Activated naive CD4-positive, alpha-beta T cell treated with anti-CD3 and anti-CD28 coated beads, Interleukin-2, amount 50 U/mL, for 24 hours (primary cell): ENCODE measurements around the gene EDRF1.

Experiments
- H3K27ac Mint-ChIP-seq: one replicate; pipeline ENCODE4 v1.8.0; 2021; ENCODE audit warnings: mild to moderate bottlenecking, mixed read lengths
- H3K27me3 Mint-ChIP-seq: one replicate; pipeline ENCODE4 v1.8.0; 2021; ENCODE audit warnings: mixed read lengths
- H3K36me3 Mint-ChIP-seq: one replicate; pipeline ENCODE4 v1.8.0; 2021; ENCODE audit warnings: mixed read lengths
- H3K4me1 Mint-ChIP-seq: one replicate; pipeline ENCODE4 v1.8.0; 2021; ENCODE audit warnings: mixed read lengths
- H3K4me3 Mint-ChIP-seq: one replicate; pipeline ENCODE4 v1.8.0; 2021; ENCODE audit warnings: mild to moderate bottlenecking, mixed read lengths
- H3K9me3 Mint-ChIP-seq: one replicate; pipeline ENCODE4 v1.8.0; 2021; ENCODE audit warnings: mixed read lengths

EDRF1 gene

DNA sequence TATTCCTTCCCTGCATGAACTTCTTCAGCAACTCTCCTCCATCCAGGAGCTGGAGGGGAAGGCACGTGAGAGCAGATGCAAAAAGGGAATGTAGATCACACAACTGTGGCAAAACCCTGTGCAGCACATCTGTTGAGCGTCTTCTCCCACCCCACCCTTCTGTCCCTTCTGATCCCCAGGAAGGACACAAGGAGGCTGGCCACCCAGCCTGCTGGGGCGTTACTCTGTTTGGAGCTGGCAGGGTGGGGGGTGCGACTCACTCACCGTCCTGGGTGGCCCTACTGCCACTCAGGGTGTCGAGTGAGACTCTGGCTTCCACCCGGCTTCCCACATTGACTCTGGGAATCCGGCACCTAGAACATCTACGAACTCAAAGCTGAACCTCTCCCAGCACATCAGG is 66.3 kb downstream of the EDRF1 start:
- Mint-ChIP-seq H3K4me1 (peaks cover 12% of the 10 kb centered on the region), H3K27ac (no peak overlapping the region), H3K4me3 (no peak overlapping the region), H3K9me3 (no peaks in the 10 kb centered on the region), H3K27me3 (no peaks in the 10 kb centered on the region), H3K36me3 (peaks cover 6% of the 10 kb centered on the region)

DNA sequence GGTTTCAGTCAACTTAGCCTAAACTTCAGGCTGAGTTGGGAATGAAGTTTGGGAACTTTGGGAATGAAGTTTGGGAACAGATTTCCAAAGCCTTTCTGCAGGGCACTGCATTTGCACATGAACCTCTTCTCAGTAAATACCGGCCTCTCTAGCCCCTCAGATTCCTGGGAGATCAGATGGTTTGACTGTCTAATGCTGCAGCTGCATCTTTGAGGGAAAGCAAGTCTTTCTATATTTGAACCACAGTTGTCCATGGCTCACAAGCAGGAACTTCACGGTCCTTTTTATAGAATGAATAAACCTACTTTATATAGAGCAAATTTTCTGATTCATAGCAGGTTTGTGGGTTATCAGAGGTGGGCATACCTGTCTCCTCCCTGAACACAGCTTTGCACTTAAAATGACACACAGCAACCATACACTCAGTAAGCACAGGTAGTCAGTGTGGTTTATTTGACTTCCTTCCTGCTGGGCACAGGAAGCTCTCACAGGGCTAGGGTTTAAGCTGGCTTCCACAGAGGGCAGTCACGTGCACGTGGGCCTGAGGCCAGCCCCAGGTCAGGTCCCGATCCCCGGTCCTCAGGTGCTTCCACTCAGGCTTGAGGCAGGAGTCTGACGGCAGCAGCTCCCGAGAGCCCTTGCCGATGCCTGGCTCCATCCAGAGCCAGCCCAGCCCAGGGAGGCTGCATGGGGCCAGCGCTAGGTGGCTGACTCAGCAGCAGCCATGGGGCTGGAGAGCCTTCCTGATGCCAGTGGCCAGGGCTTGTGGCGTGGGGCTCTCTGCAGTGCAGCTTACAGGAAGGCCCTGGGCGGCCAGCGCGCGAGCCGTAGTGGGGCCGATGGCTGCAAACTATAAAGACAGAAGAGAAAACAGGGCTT is 68.9 kb downstream of the EDRF1 start:
- Mint-ChIP-seq H3K4me1 (peaks cover 12% of the 10 kb centered on the region), H3K27me3 (no peaks in the 10 kb centered on the region), H3K27ac (no peak overlapping the region), H3K9me3 (no peaks in the 10 kb centered on the region), H3K4me3 (no peak overlapping the region), H3K36me3 (peaks cover 6% of the 10 kb centered on the region)

GRCh38 chr10:125792342-125793300 is 73.1 kb downstream of the EDRF1 start:
- Mint-ChIP-seq H3K4me1 (peaks cover 11% of the 10 kb centered on the region), H3K36me3 (no peaks in the 10 kb centered on the region)

DNA sequence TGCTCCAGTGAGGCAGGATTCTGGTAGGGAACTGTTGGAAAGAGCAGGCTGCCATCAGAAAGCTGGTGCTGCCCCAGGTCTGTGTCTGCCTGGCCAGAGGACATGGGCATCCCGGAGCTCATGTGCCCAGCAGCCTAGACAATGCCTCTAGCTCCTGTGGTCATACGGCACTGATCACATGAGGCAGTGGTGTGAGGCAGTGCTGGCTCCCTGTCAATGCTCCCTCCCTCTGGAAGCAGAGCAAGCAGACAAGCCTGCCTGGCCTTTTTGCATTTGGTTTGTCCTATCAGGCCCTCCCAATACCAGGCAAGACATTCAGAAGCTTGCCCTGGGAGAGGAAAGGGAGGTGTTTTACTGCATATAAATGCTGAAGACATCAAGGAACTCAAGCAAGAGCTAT is 75.6 kb downstream of the EDRF1 start:
- no peaks in the 10 kb centered on the region for H3K27me3 Mint-ChIP-seq
- no peaks in the 10 kb centered on the region for H3K4me1 Mint-ChIP-seq
- H3K9me3 Mint-ChIP-seq, result no peaks in the 10 kb centered on the region
- H3K27ac Mint-ChIP-seq, result no peak overlapping the region
- no peak overlapping the region for H3K4me3 Mint-ChIP-seq
- H3K36me3 Mint-ChIP-seq, result peaks cover 1% of the 10 kb centered on the region

More at GRCh38 chr10:125792342-125793300, 73.1 kb downstream of the EDRF1 start:
- no peak overlapping the region for H3K27ac Mint-ChIP-seq
- H3K4me3 Mint-ChIP-seq, result no peak overlapping the region
- no peaks in the 10 kb centered on the region for H3K9me3 Mint-ChIP-seq
- H3K27me3 Mint-ChIP-seq, result no peaks in the 10 kb centered on the region

DNA sequence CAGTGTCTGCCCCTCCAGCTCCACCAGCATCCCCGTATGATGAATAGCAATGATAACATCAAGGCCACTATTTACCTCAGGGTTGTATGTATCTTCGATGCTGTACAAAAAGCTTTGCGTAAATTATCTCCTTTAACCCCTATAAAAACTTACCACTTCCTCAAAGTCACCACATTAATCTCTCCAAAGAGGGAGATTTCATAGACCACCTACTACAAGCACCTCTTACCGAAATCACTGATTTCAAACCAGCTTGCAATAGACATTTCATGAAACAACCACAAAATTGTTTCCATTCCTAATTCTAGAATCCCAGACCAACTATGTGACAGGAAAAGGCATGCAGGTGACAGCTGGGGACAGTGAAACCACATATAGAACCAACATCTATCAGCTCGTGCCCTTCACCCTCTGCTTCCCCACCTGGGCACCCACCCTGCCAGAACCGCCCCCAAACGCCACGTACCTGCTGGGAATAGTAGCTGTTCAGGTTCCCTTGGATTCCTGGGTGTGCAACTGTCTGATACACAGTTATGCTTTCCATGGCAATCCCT is 76.2 kb downstream of the EDRF1 start:
- H3K27me3 Mint-ChIP-seq, result no peaks in the 10 kb centered on the region
- H3K4me1 Mint-ChIP-seq, result no peaks in the 10 kb centered on the region
- H3K27ac Mint-ChIP-seq, result no peak overlapping the region
- no peaks in the 10 kb centered on the region for H3K9me3 Mint-ChIP-seq
- no peak overlapping the region for H3K4me3 Mint-ChIP-seq
- H3K36me3 Mint-ChIP-seq, result peaks cover 1% of the 10 kb centered on the region

- Mint-ChIP-seq H3K36me3 (peaks cover 1% of the 10 kb centered on the region), H3K4me1 (no peaks in the 10 kb centered on the region), H3K27me3 (no peaks in the 10 kb centered on the region), H3K27ac (peak overlapping the region; percentile 2), H3K4me3 (no peak overlapping the region), H3K9me3 (no peaks in the 10 kb centered on the region)
These were observed 77.9 kb downstream of the EDRF1 start for GRCh38 chr10:125797424-125797823.

DNA sequence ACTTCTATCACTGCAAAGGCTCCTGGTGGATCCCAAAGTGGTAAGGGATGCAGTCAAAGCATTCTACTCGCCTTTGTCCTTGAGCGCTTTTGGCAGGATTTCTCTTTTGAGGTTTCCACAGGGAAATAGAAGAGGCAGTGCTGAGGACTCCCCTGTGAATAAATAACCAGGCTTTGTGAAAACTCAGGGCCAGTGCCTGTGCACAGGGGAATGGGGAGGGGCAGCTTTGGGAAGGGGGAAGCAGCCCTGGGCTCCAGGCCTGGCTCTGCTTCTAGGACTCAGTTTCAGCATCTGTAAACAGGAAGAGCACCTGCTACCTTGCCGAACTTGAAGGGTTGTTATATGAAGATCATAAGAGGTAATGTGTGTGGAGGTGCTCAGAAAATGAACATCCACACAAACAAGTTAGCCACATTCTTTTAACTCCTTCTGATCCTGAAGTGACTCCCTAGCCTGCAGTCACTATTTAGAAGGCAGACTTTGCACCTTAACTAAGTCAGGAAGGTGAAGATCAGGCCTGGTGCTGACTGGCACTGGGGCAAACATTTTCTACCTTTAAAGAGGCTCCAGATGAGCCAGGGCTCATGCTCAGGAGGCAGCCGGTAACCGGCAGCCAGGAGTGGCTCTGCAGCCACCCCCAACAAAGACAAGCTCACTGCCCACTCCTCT is 78.6 kb downstream of the EDRF1 start:
- no peaks in the 10 kb centered on the region for H3K9me3 Mint-ChIP-seq
- H3K4me1 Mint-ChIP-seq, result no peaks in the 10 kb centered on the region
- peaks cover 1% of the 10 kb centered on the region for H3K36me3 Mint-ChIP-seq
- no peaks in the 10 kb centered on the region for H3K27me3 Mint-ChIP-seq
- H3K27ac Mint-ChIP-seq, result no peak overlapping the region
- no peak overlapping the region for H3K4me3 Mint-ChIP-seq

DNA sequence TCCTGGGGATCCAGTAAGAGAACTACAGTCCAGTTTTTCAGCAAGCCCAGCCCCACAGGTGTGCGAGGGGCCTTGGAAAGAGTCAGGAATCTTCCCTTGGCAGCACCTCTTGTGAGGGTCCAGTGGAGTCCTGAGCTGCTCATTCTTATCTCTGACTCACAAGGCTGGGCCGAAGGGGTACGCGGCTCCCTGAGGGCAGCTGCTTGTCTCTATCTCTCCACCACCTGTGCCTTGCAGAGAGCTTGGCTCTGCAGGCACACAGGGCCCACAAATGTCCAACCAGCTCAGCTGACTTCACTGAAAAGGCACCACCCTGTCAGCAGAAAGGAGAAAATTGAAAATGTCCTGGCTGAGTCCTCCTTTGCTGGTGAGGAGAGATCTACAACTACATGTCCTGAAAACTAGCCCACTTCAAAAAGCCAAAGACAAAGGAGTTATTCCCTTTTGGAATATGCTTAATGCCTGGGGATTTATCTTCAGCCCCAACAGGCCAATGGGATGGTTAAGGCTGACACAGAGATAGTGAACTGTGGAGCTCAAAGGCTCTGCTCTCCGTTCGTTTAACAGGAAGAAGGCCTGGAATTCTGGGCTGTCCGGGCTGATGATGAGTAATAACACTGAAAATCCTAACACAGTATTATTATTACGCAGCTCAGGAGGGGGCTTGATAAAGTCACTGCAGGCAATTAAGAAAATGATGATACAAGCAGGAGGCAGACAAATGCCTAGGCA is 80.1 kb downstream of the EDRF1 start:
- Mint-ChIP-seq H3K9me3 (no peaks in the 10 kb centered on the region), H3K4me3 (no peak overlapping the region), H3K36me3 (peaks cover 4% of the 10 kb centered on the region), H3K27me3 (no peaks in the 10 kb centered on the region), H3K4me1 (no peaks in the 10 kb centered on the region), H3K27ac (no peak overlapping the region)

GRCh38 chr10:125801574-125801973 is 82.1 kb downstream of the EDRF1 start:
- no peaks in the 10 kb centered on the region for H3K9me3 Mint-ChIP-seq
- no peaks in the 10 kb centered on the region for H3K4me1 Mint-ChIP-seq
- H3K36me3 Mint-ChIP-seq, result peaks cover 4% of the 10 kb centered on the region
- no peak overlapping the region for H3K4me3 Mint-ChIP-seq
- no peaks in the 10 kb centered on the region for H3K27me3 Mint-ChIP-seq
- H3K27ac Mint-ChIP-seq, result no peak overlapping the region

- H3K36me3 Mint-ChIP-seq, result peaks cover 4% of the 10 kb centered on the region
- H3K4me3 Mint-ChIP-seq, result no peak overlapping the region
- H3K9me3 Mint-ChIP-seq, result no peaks in the 10 kb centered on the region
- H3K27me3 Mint-ChIP-seq, result no peaks in the 10 kb centered on the region
- no peaks in the 10 kb centered on the region for H3K4me1 Mint-ChIP-seq
- H3K27ac Mint-ChIP-seq, result no peak overlapping the region
These were observed 82.6 kb downstream of the EDRF1 start for GRCh38 chr10:125802131-125802530.

DNA sequence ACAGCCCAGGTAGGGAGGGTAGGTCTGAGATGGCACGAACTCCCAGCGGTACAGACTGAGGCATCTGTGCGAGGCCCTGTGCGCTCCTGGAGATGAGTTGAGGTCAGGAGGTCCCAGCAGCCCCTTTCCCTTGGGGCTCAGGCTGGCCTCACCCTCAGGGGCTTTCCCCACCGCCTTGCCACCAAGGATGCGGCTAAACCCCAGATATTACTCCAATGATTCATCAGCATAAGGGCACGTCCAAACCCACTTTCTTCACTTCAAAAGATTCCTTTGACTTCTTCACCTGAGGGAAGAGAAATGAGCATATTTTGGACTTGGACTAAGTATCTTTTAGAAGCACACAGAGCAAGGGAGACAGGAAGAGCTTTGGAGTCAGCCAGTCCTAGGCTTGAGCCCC is 83.2 kb downstream of the EDRF1 start:
- Mint-ChIP-seq H3K36me3 (peaks cover 4% of the 10 kb centered on the region), H3K27ac (no peak overlapping the region), H3K27me3 (no peaks in the 10 kb centered on the region), H3K9me3 (no peaks in the 10 kb centered on the region), H3K4me3 (no peak overlapping the region), H3K4me1 (no peaks in the 10 kb centered on the region)

DNA sequence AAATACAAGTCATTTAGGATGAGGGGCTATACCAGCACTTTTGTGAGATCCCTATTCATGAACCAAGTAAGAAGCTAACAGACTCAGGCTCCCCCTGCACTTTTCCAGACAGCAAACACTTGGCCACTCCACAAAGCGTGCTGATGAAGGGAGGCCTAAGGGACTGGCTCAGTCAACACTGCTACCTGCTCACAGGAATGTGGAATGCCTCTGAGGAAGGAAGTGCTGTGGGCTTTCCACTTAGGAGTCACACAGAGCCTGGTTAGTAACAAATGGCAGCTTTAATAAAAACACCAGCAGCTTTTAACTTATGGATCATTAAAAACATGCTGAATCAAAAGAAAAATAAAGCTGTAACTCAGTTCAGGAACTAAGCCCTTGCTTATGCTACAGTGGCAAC is 88.5 kb downstream of the EDRF1 start:
- Mint-ChIP-seq H3K27me3 (no peaks in the 10 kb centered on the region), H3K27ac (no peak overlapping the region), H3K4me1 (no peaks in the 10 kb centered on the region), H3K4me3 (no peak overlapping the region), H3K9me3 (no peaks in the 10 kb centered on the region), H3K36me3 (peaks cover 5% of the 10 kb centered on the region)

- peaks cover 7% of the 10 kb centered on the region for H3K36me3 Mint-ChIP-seq
These were observed 91.7 kb downstream of the EDRF1 start for GRCh38 chr10:125811251-125811650.

GRCh38 chr10:125812128-125812750 is 92.7 kb downstream of the EDRF1 start:
- Mint-ChIP-seq H3K36me3 (peaks cover 7% of the 10 kb centered on the region), H3K4me1 (no peaks in the 10 kb centered on the region), H3K4me3 (no peak overlapping the region), H3K9me3 (no peaks in the 10 kb centered on the region), H3K27me3 (no peaks in the 10 kb centered on the region), H3K27ac (no peak overlapping the region)

More at GRCh38 chr10:125811251-125811650, 91.7 kb downstream of the EDRF1 start:
- no peak overlapping the region for H3K4me3 Mint-ChIP-seq
- H3K9me3 Mint-ChIP-seq, result no peaks in the 10 kb centered on the region
- H3K27me3 Mint-ChIP-seq, result no peaks in the 10 kb centered on the region
- no peaks in the 10 kb centered on the region for H3K4me1 Mint-ChIP-seq
- no peak overlapping the region for H3K27ac Mint-ChIP-seq
